Body of pancreas (tissue), 4 donors: Measurements from ENCODE around the gene SPAM1. TPM values are rescaled to one million over a fixed set of nuclear protein-coding genes. Genes with fewer than 3 reads are reported as not detected.
"Not testable (repeated sequence)": the region's sequence is repeated elsewhere in the genome, so short reads cannot be mapped to it uniquely, and the experiment has no call there.

Experiments used
- ATAC-seq: fragments of 150-250 bp; one replicate; pipeline ENCODE4 v1.9.1; 2016
- DNase-seq, 4 donors: peaks; one replicate each; pipeline ENCODE4 v3.0.0-alpha.2; 2019
- H3K27ac ChIP-seq, 4 donors: fragments of 200-600 bp; sonication (generic); 1 replicate in 3 of 4; 2 replicates in 1 of 4; pipeline versions ENCODE4 v1.5.1 to v1.6.1; 2016 to 2019; ENCODE audit warnings: mild to moderate bottlenecking in 1 of 4, mixed read lengths in 1 of 4, moderate library complexity in 1 of 4
- H3K27me3 ChIP-seq, 2 donors: fragments of 200-600 bp; sonication (generic); one replicate each; pipeline ENCODE4 v1.6.0; 2016; ENCODE audit warnings: mild to moderate bottlenecking in 1 of 2
- H3K36me3 ChIP-seq, 2 donors: fragments of 200-600 bp; sonication (generic); replicated peaks in 1 of 2; 2 replicates each; pipeline ENCODE4 v1.5.1; 2016; ENCODE audit warnings: low read depth in 2 of 2; ENCODE audit not compliant: insufficient read depth in 1 of 2
- H3K4me1 ChIP-seq: fragments of 200-600 bp; sonication (generic); one replicate; pipeline ENCODE4 v1.6.0; 2016
- H3K4me3 ChIP-seq, 2 donors: fragments of 200-600 bp; sonication (generic); 1 replicate in 1 of 2; 2 replicates in 1 of 2; pipeline ENCODE4 v1.5.1; 2016 to 2019
- H3K9me3 ChIP-seq, 3 donors: fragments of 200-600 bp; sonication (generic); 1 replicate in 2 of 3; 2 replicates in 1 of 3; pipeline ENCODE4 v1.5.1; 2016
- CTCF ChIP-seq, 7 experiments: fragments of 450-650 bp in 4 of 7; fragments of 200-600 bp in 3 of 7; sonication (generic) in 3 of 7; IDR thresholded peaks; one replicate each; pipeline ENCODE4 v1.5.1; 2016 to 2019; ENCODE audit warnings: antibody characterized with exemption in 7 of 7
- POLR2A ChIP-seq, 3 donors: fragments of 450-650 bp; IDR thresholded peaks; one replicate each; pipeline ENCODE4 v1.6.1; 2016; ENCODE audit warnings: antibody characterized with exemption in 3 of 3, mild to moderate bottlenecking in 2 of 3
- WGBS, 2 donors: methylation state at CpG; one replicate each; pipeline ENCODE4 v1.1.5; 2017; 5-methylcytosine and 5-hydroxymethylcytosine counted together
- intact Hi-C: fragments of 100-400 bp; cut with DNase I; formaldehyde crosslinking; loops from one replicate; pipeline ENCODE4 v1.15.1; 2023
- total RNA-seq, 2 donors: library from RNA; depleted of rRNA; stranded (reverse); fragments of >200 nt; gene quantifications; one replicate each; pipeline ENCODE4 v1.1.0, GENCODE V29; 2016

The SPAM1 gene
- total RNA-seq, 2 donors from 2014 or later = not detected

- Histone ChIP-seq H3K4me3 (no peak overlapping the region), H3K27me3 (no peaks in the 10 kb centered on the region), H3K9me3 (no peaks in the 10 kb centered on the region), H3K4me1 (no peaks in the 10 kb centered on the region), H3K36me3 (no peaks in the 10 kb centered on the region), H3K27ac (no peak overlapping the region)
- TF ChIP-seq CTCF (IDR thresholded peaks at IDR 0.05) = no peak
- no peak for TF ChIP-seq POLR2A (IDR thresholded peaks at IDR 0.05)
- DNase-seq = no peak
- intact Hi-C loops = no loop called here
- ATAC-seq = no peak
Observed at GRCh38 chr7:123888192-123888591, 36.8 kb upstream of the SPAM1 start.

- H3K9me3 ChIP-seq, H3K36me3 ChIP-seq, DNase-seq, H3K27ac ChIP-seq, H3K4me1 ChIP-seq, ATAC-seq, H3K4me3 ChIP-seq, H3K27me3 ChIP-seq, intact Hi-C loops: not testable (repeated sequence)
- 89 to 92% methylated on average over 8 of the region's 10 CpGs for WGBS, 2 donors
Observed at GRCh38 chr7:123894753-123895152, 30.3 kb upstream of the SPAM1 start.

GRCh38 chr7:123901101-123901500, 23.9 kb upstream of the SPAM1 start:
- ATAC-seq (no peak), DNase-seq (no peak)
- 58 to 63% methylated on average over 1 of the region's 1 CpG for WGBS, 2 donors
- TF ChIP-seq POLR2A (IDR thresholded peaks at IDR 0.05) (no peak), CTCF (IDR thresholded peaks at IDR 0.05) (no peak)
- no peaks in the 10 kb centered on the region for H3K36me3 ChIP-seq
- no peak overlapping the region for H3K27ac ChIP-seq
- no peaks in the 10 kb centered on the region for H3K4me1 ChIP-seq
- no peaks in the 10 kb centered on the region for H3K27me3 ChIP-seq
- no peak overlapping the region for H3K4me3 ChIP-seq
- no peaks in the 10 kb centered on the region for H3K9me3 ChIP-seq
- intact Hi-C loops = no loop called here

GRCh38 chr7:123905714-123906113, 19.3 kb upstream of the SPAM1 start:
- ATAC-seq = no peak
- no peaks in the 10 kb centered on the region for H3K9me3 ChIP-seq
- H3K27ac ChIP-seq = no peak overlapping the region

GRCh38 chr7:123916240-123916724, 8.8 kb upstream of the SPAM1 start:
- intact Hi-C loops = no loop called here
- ATAC-seq (peak; percentile 63), DNase-seq (no peak)
- no peaks in the 10 kb centered on the region for H3K4me1 ChIP-seq
- WGBS, 2 donors = 24 to 29% methylated on average over 2 of the region's 2 CpGs
- no peak overlapping the region for H3K27ac ChIP-seq
- H3K36me3 ChIP-seq = no peaks in the 10 kb centered on the region
- no peak overlapping the region for H3K4me3 ChIP-seq
- no peaks in the 10 kb centered on the region for H3K9me3 ChIP-seq
- peak in 6 of 7 experiments; percentile 13 to 31 (median 24) for TF ChIP-seq CTCF (IDR thresholded peaks at IDR 0.05)
- no peak for TF ChIP-seq POLR2A (IDR thresholded peaks at IDR 0.05)
- H3K27me3 ChIP-seq = no peaks in the 10 kb centered on the region

More at GRCh38 chr7:123905714-123906113, 19.3 kb upstream of the SPAM1 start:
- intact Hi-C loops = no loop called here
- TF ChIP-seq POLR2A (IDR thresholded peaks at IDR 0.05) (no peak), CTCF (IDR thresholded peaks at IDR 0.05) (no peak)
- Histone ChIP-seq H3K36me3 (no peaks in the 10 kb centered on the region), H3K4me3 (no peak overlapping the region), H3K27me3 (no peaks in the 10 kb centered on the region), H3K4me1 (no peaks in the 10 kb centered on the region)
- no peak for DNase-seq
